ENCODE results near the gene NFIX. TPM values are rescaled to one million over a fixed set of nuclear protein-coding genes. Genes with fewer than 3 reads are reported as not detected.
A peak's percentile ranks its signal among the peaks of the same experiment; 100 is the strongest.

The NFIX gene
- total RNA-seq, 1 experiment from 2014 or later: 144 TPM

- Histone ChIP-seq H3K4me3 (ENCODE audit: low read depth in 2 of 2, low read length in 2 of 2) (no peak overlapping the region), H3K27ac (ENCODE audit: low read length) (0 out of 2 replicates have a peak overlapping the region, but pooled peaks have one; percentile 23), H3K27me3 (ENCODE audit: control insufficient read depth, insufficient read depth, low read length) (no peaks in the 10 kb centered on the region), H3K36me3 (ENCODE audit: control insufficient read depth, insufficient read depth, low read length) (no peaks in the 10 kb centered on the region), H3K4me1 (ENCODE audit: control insufficient read depth, insufficient read depth, low read length) (peaks cover 7% of the 10 kb centered on the region), H3K9me3 (ENCODE audit: control insufficient read depth, insufficient read depth, low read depth, low read length) (no peaks in the 10 kb centered on the region)
- BruUV-seq (replicated peaks): no TSS peak
- POLR2A ChIA-PET: interaction anchor here (0.6 kb wide), 1 partner anchor 17 kb away, joined by 8 read pairs; no protein-coding TSS in a partner anchor
- intact Hi-C loops (cut with micrococcal nuclease; ENCODE audit: unreplicated experiment): no loop called here
- in situ Hi-C loops (cut with HindIII; ENCODE audit: low pct_unique_long_range_greater_than_20kb, low sequenced_read_pairs): no loop called here
- CTCF ChIA-PET: interaction anchor here (0.7 kb wide), 1 partner anchor 50 kb away, joined by 3 read pairs; no protein-coding TSS in a partner anchor
- TF ChIP-seq REST (IDR thresholded peaks at IDR 0.05; ENCODE audit: insufficient read depth in 1 of 2, low read depth in 2 of 2, low read length in 1 of 2) (no peak), TCF7L2 (IDR thresholded peaks at IDR 0.05; ENCODE audit: low read depth, low read length) (no peak), POLR2AphosphoS5 (IDR thresholded peaks at IDR 0.05; ENCODE audit: low read depth, low read length) (no peak), CTCF (IDR thresholded peaks at IDR 0.05) (no peak), SIN3A (IDR thresholded peaks at IDR 0.05; ENCODE audit: borderline replicate concordance, insufficient read depth, low read depth, low read length) (no peak)
- DNase-seq (ENCODE audit: low read depth, low spot score) (no peak), ATAC-seq (no peak)
Measured at GRCh38 chr19:13078897-13079541, 83.7 kb downstream of the NFIX start.

- POLR2A ChIA-PET: interaction anchor here (0.6 kb wide), 1 partner anchor 16 kb away, joined by 8 read pairs; no protein-coding TSS in a partner anchor
- H3K4me3 ChIP-seq (ENCODE audit: low read depth in 2 of 2, low read length in 2 of 2): no peak overlapping the region
- DNase-seq (ENCODE audit: low read depth, low spot score) (no peak), ATAC-seq (no peak)
- peaks cover 7% of the 10 kb centered on the region for H3K4me1 ChIP-seq (ENCODE audit: control insufficient read depth, insufficient read depth, low read length)
- intact Hi-C loops (cut with micrococcal nuclease; ENCODE audit: unreplicated experiment) (no loop called here), in situ Hi-C loops (cut with HindIII; ENCODE audit: low pct_unique_long_range_greater_than_20kb, low sequenced_read_pairs) (no loop called here)
- no peaks in the 10 kb centered on the region for H3K27me3 ChIP-seq (ENCODE audit: control insufficient read depth, insufficient read depth, low read length)
- H3K27ac ChIP-seq (ENCODE audit: low read length): 0 out of 2 replicates have a peak overlapping the region, but pooled peaks have one; percentile 23
- H3K9me3 ChIP-seq (ENCODE audit: control insufficient read depth, insufficient read depth, low read depth, low read length): no peaks in the 10 kb centered on the region
- H3K36me3 ChIP-seq (ENCODE audit: control insufficient read depth, insufficient read depth, low read length): no peaks in the 10 kb centered on the region
- no peak for TF ChIP-seq TCF7L2 (IDR thresholded peaks at IDR 0.05; ENCODE audit: low read depth, low read length)
- TF ChIP-seq SIN3A (IDR thresholded peaks at IDR 0.05; ENCODE audit: borderline replicate concordance, insufficient read depth, low read depth, low read length): no peak
- no peak for TF ChIP-seq CTCF (IDR thresholded peaks at IDR 0.05)
- BruUV-seq (replicated peaks): no TSS peak
- CTCF ChIA-PET: no interaction called here
Measured at GRCh38 chr19:13079542-13079986, 84.3 kb downstream of the NFIX start.

Measured in Panc1 (cell line).